Measurements from ENCODE around the gene ARHGEF18.
"Not testable (repeated sequence)": the region's sequence is repeated elsewhere in the genome, so short reads cannot be mapped to it uniquely, and the experiment has no call there.

Gene ARHGEF18

GRCh38 chr19:7348587-7349230 is at the start of gene ARHGEF18:
ARHGEF18 (plus strand) TSS chr19:7348937; CDS start chr19:7362891, 13,954 bp downstream.
- no peak for DNase-seq (ENCODE audit: low read depth)

- no peak for DNase-seq (ENCODE audit: low read depth)
These were observed 47.2 kb upstream of the ARHGEF18 start for GRCh38 chr19:7301525-7301924.

- no peak for DNase-seq (ENCODE audit: low read depth)
These were observed 45.3 kb upstream of the ARHGEF18 start for GRCh38 chr19:7303470-7303869.

- DNase-seq (ENCODE audit: low read depth): no peak
These were observed 44.5 kb upstream of the ARHGEF18 start for GRCh38 chr19:7304200-7304599.

GRCh38 chr19:7307590-7308218 is 41.0 kb upstream of the ARHGEF18 start:
- no peak for DNase-seq (ENCODE audit: low read depth)

GRCh38 chr19:7308327-7308726 is 40.4 kb upstream of the ARHGEF18 start:
- DNase-seq (ENCODE audit: low read depth): not testable (repeated sequence)

- DNase-seq (ENCODE audit: low read depth): no peak
These were observed 36.8 kb upstream of the ARHGEF18 start for GRCh38 chr19:7311911-7312310.

- no peak for DNase-seq (ENCODE audit: low read depth)
These were observed 35.9 kb upstream of the ARHGEF18 start for GRCh38 chr19:7312816-7313215.

- DNase-seq (ENCODE audit: low read depth): no peak
These were observed 30.6 kb upstream of the ARHGEF18 start for GRCh38 chr19:7318176-7318575.

- peak; percentile 44 for DNase-seq (ENCODE audit: low read depth)
These were observed 22.4 kb upstream of the ARHGEF18 start for GRCh38 chr19:7326105-7326877.

- no peak for DNase-seq (ENCODE audit: low read depth)
These were observed 20.9 kb upstream of the ARHGEF18 start for GRCh38 chr19:7327802-7328201.

GRCh38 chr19:7328647-7329046 is 20.1 kb upstream of the ARHGEF18 start:
- DNase-seq (ENCODE audit: low read depth): no peak

GRCh38 chr19:7331446-7331845 is 17.3 kb upstream of the ARHGEF18 start:
- DNase-seq (ENCODE audit: low read depth): no peak

- DNase-seq (ENCODE audit: low read depth): peak; percentile 33
These were observed 15.3 kb upstream of the ARHGEF18 start for GRCh38 chr19:7333198-7334118.

GRCh38 chr19:7336321-7336973 is 12.3 kb upstream of the ARHGEF18 start:
- no peak for DNase-seq (ENCODE audit: low read depth)

GRCh38 chr19:7337380-7338194 is 11.2 kb upstream of the ARHGEF18 start:
- no peak for DNase-seq (ENCODE audit: low read depth)

GRCh38 chr19:7340959-7341837 is 7.5 kb upstream of the ARHGEF18 start:
- DNase-seq (ENCODE audit: low read depth): peak; percentile 76

- DNase-seq (ENCODE audit: low read depth): no peak
These were observed 6.6 kb upstream of the ARHGEF18 start for GRCh38 chr19:7342143-7342542.

GRCh38 chr19:7346488-7346971 is 2.2 kb upstream of the ARHGEF18 start:
- DNase-seq (ENCODE audit: low read depth): no peak

Measured in ELR (cell line).